Stimulated activated CD4-positive, alpha-beta T cell treated with anti-CD3 and anti-CD28 coated beads, Interleukin-4, amount 100 ng/mL, for 4 hours (primary cell): ENCODE measurements around the gene RRP7A.
"Not testable (repeated sequence)": the region's sequence is repeated elsewhere in the genome, so short reads cannot be mapped to it uniquely, and the experiment has no call there.

Experiments used
- DNase-seq, 2 experiments: peaks; one replicate each; pipeline ENCODE4 v3.0.0-alpha.2; 2020

RRP7A gene

DNA sequence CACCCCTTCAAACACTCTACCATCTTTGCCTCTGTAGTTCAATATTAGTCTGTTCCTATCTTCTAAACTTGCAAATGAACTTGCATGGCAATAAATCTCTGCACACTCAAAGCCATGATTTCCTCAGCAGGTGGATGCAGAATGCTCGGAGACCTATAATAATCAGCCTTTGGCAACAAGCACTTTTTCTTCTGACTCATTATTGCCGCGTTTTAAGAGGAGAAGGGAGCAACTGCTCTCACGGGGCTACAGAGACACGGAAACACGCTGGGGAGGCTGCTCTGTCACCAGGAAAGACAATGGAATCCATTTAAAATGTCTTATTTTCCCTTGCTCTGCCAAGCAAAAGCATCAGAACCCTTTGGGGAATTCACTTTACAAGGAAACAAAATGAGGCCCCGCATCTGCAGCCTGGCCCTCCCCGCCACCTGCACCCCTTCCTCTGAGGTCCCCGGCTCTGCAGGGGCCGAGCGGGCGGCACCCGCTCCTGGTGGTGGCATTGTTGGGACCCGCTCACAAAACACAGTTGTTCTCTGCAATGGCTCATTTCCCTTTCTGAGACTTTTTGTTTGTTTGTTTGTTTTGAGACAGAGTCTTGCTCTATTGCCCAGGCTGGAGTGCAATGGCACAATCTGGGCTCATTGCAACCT, 15.6 kb upstream of the RRP7A start:
- DNase-seq: not testable (repeated sequence)

DNA sequence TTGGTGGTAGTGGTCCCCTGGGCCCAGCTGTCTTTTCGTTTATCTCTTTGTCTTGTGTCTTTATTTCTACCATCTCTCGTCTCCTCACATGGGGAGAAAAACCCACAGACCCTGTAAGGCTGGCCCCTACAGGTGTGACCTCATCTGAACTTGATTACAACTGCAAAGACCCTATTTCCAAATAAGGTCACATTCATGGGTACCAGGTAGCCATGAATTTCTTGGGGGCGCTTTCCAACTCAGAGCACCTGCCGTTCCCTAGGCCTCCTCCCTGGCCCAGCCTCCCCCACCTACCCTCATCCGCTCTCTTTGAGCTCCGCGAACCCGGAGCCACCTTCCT, 14.0 kb upstream of the RRP7A start:
- no peak for DNase-seq

DNA sequence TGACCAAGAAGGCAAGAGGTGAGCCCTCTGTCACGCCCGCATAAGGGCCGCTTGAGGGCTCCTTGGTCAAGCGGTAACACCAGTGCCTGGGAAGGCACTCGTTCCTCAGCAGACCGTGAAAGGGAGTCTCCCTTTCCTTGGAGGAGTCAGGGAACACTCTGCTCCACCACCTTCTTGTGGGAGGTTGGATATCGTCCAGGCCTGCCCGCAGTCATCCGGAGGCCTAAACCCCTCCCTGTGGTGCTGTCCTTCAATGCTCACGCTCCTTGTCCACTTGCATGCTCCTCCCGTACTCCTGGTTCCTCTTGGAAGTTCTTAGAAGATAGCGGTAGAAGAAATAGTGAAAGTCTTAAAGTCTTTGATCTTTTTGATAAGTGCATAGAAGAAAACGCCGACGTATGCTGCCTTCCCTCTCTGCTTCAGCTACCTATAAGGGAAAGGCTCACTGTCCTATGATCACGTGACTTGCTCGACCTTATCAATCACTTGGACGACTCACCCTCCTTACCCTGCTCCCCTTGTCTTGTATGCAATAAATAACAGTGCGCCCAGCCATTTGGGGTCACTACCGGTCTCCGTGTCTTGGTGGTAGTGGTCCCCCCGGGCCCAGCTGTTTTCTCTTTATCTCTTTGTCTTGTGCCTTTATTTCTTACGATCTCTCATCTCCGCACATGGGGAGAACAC, 11.9 kb upstream of the RRP7A start:
- DNase-seq: not testable (repeated sequence)

DNA sequence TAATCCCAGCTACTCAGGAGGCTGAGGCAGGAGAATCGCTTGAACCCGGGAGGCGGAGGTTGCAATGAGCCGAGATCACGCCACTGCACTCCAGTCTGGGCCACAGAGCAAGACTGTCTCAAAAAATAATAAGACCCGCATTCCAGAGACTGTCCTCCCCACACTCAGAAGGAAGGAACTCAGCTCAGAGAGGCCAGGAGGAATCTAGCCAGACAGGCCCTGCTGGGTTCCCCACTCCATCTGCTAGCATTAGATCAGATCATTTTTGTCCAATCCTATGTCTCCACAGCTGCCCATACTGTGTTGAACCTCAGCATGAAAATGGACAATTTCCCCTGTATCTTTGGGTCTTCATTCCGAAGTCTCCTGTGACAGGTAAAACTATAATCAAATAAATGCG, 9.8 kb upstream of the RRP7A start:
- DNase-seq: not testable (repeated sequence)

DNA sequence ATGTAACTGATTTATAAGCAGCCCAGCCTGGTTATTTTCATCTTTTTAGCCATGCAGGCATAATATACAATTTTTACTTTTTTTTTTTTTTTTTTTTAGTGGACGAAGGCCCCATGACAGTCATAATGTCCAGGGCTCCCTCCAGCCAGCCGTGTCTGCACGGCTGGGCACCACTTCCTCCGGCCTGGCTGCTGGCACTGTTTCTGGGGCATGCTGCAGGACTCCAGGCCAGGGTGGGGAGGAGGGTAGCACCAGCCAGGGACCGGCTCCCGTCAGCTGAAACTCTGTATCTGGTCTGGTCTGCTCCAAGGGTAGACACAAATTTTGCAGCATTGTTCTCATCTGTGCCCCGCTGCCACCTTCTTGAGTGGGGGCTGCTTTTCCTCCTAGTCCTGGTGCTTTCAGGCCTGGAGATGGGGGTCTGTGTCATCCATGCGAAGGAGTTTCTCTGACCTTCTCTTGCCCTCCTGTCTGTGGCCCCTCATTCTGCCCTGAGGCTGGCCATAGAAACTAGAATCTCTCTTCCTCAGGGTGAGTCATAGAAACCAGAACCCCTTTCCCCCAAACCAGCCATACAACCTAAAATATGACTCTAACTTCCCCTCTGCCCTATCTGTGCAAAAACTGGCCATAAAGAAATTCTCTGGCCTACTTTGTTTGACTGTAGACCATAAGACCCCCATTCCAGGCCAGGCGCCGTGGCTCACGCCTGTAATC, 9.2 kb upstream of the RRP7A start:
- DNase-seq: no peak

DNA sequence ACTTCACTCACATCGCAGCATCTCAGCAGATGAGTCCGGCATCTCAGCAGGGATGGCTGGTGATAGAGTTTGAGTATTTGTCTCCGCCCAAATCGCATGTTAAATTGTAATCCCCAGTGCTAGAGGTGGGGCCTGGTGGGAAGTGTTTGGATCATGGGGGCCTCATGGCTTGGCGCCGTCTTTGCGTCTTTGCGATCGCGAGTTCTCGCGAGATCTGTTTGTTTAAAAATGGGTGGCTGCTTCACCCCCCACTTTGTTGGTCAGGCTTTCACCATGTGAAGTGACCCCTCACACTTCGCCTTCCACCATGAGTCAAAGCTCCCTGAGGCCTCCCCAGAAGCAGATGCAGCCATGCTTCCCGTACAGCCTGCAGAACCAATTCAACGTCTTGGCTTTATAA, 3.0 kb upstream of the RRP7A start:
- DNase-seq: no peak

DNA sequence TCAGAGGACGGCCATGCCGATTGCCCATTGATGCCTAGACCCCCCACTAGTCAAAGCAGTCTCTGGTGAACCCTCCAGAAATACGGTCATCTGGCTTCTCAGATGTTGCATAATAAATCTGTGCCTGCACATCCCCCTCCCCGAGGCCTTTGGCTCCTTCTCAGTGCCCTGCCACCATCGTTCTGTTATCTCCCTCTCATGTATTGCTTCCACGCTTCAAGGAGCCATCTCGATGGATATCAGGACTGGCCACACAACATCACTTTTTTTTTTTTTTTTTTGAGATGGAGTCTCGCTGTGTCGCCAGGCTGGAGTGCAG, 1.6 kb upstream of the RRP7A start:
- DNase-seq: no peak

DNA sequence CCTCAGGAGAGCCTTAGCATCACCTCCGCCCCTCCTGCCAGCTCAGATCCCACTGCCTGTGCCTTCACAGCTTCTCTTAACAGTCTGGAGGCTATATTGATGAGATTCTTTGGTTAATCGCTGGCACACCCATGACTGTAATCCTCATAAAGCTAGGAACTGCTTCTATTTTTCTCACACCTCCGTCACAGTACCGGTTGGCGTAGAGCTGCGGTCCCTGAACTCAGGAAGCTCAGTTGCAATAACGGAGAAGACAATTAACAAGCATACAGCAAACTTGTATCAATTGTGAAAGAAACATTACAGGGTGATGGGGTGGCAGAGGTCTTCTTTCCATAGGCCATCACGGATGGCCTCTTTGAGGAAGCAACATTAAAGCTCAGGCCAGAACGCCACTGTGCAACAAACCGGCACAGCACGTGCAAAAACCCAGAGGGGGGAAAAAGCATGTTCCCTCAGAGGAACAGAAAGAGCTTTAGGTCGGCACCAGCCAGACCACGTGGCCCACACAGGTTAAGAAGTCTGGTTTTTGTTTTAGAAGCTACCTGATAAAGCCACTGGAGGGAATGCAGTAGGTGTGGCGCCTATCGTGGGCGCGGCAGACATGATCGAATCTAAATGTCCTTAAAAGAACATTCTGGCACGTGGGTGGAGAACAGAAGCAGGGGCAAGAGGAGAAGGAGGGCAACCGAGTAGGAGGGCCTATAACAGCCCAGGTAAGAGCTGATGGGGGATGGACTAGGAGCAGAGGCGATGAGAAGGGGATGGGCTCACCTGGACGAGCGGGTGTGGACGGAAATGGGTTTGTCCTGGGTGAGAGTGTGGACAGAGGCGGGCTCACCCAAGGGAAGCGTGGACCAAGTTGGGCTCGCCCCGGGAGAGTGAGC, 715 bp downstream of the RRP7A start:
- DNase-seq: not testable (repeated sequence)

DNA sequence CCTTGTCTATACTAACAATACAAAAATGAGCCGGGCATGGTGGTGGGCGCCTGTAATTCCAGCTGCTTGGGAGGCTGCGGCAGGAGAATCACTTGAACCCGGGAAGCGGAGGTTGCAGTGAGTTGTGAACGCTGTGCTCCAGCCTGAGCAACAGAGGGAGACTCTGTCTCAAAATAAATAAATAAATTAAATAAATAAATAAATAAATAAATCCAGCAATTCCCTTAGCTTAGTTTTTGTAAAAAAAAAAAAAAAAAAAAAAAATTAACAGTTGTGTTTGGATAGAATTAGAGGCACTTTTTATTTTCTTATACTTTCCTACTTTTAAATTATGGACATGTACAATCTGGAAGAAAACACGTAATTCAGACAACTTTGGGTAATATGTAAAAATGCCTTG, 2.5 kb downstream of the RRP7A start:
- DNase-seq: not testable (repeated sequence)

DNA sequence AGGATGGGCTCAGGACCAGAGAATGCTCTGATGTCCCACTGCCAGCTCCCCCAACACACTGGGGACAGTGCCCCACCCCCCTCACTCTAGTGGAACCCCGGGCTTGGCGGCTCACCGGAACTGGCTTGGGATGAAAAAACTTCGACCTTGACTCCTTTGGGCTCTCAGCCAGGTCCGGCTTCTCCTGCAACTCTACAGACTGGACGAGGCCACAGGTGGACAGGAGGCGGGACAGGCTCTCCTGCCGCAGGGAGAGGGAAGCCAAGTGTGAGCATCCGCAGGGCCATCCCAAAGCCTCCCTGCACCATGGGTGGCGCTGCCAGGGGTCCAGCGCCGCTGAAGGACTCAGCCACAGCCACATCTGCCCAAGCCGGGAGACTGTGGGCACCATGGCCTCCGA, 3.7 kb downstream of the RRP7A start:
- DNase-seq: no peak

DNA sequence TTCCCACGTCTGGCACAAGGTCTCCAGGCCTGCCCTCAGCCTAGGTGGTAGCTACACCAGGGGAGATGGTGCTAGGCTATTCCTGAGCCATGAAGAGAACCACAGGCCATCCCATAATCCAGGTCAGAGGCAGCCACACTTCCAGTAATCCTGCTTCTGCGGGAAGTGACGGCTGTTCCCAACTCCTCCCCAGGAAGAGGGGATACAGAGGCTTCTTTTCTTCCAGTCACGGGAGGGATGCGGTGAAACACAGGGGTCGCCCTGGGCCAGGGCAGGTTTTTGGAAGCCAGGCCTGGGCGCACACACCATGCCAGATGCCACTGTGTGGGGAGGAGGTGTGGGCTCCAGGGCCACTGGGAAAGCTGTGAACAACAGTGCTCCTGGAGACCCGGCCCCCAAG, 4.3 kb downstream of the RRP7A start:
- not testable (repeated sequence) for DNase-seq

DNA sequence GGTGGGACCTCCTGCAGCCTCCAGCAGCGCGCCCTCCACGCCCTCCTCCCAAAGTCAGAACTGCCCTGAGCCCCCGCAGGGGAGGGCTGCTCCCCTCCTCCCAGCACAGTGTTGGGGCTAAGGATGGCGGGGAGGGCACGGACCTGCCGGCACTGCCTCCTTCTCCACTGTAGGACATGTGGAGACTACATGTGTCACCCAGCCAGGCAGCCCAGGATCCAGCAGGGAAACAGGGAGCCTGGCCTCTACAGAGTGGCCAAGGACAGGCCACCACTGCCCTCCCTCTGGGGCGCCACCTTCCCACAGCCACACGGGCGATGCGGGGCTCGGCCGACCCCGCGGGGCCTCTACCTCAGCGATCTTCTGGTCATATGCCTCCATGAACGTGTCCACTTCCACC, 5.3 kb downstream of the RRP7A start:
- not testable (repeated sequence) for DNase-seq

DNA sequence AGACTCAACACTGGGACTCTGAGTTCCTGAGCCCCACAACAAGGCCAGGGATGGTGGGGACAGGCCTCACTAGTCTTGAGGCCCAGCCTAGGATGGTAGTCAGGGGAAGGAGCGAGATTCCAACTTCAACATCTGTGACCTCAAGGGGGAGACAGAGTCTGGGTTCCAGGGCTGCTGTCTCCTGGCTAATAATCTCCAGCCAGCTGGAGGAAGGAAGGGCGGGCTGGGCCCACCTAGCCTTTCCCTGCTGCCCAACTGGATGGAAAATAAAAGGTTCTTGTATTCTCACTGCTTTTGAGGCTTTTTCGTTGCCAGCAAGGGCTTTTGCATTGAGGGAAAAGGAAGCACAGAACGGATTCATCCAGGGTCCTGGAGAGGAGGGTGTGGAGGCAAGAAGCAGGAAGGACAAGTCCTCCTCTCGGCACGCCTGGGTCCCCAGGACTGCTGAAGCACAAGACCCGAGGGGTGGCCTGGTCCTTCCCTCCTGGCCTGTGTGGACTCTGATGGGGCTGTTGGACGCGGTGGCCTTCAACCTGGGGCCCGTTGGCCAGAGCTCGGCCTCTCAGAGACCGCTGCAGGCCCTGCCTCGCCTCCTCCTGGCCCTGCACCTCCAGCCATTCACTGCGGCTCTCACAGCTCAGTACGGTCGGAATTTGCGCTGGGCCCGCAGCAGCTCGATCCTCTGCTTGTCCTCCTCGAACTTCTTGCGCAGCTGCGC, 7.2 kb downstream of the RRP7A start:
- DNase-seq: not testable (repeated sequence)

DNA sequence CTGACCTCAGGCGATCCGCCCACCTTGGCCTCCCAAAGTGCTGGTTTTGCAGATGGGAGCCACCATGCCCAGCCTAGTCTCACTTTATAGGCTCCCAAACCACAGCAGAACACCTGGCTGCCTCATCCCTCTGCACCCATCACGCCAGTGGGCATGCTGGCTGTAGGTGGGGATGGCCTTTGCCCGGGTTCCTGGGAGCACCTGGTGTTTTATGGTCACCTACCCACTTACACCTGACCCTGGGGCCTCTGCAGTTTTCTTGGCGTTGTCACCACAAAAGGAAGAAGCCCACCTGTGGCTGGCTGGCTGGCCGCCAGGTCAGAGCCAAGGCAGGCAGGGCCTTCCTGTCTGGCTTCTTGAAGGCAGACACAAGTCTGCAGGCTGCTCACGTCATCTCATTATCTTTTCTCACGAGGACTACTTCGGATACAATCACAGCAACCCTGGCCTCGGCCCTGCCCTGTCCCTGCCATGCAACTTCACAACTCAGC, 8.2 kb downstream of the RRP7A start:
- DNase-seq: no peak

DNA sequence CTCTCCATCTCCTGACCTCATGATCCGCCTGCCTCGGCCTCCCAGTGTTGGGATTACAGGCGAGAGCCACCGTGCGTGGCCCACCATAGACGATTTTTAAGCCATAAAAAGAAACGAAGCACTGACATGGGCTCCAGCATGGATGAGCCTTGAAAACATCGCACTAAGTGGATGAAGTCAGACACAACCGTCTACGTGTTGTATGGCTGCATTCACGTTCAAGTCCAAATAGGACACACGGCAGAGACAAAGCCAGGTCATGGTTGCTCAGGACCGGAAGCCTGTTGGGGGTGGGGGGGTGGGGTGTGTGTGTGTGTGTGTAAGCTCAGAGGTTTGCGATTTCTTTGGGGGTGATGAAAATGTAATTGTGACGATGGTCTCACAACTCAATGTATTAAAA, 10.0 kb downstream of the RRP7A start:
- DNase-seq: no peak

DNA sequence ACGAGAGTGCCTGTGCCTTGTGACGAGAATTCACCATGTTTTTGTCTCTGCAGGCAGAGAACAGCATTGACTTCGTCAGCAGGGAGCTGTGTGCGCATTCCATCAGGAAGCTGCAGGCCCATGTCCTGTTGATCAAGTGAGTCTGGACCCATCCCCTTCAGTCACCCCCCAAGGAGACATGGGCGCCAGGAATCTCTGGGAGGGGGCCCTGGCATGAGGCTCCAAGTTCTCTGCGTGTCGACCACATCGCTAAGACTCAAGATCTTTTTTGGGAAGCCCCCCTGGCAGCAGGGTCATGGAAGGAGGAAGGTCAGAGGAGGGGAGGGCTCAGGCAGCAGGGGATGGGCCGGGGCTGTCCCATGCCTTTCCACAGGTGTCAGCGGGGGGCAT, 10.6 kb downstream of the RRP7A start:
- DNase-seq: not testable (repeated sequence)

DNA sequence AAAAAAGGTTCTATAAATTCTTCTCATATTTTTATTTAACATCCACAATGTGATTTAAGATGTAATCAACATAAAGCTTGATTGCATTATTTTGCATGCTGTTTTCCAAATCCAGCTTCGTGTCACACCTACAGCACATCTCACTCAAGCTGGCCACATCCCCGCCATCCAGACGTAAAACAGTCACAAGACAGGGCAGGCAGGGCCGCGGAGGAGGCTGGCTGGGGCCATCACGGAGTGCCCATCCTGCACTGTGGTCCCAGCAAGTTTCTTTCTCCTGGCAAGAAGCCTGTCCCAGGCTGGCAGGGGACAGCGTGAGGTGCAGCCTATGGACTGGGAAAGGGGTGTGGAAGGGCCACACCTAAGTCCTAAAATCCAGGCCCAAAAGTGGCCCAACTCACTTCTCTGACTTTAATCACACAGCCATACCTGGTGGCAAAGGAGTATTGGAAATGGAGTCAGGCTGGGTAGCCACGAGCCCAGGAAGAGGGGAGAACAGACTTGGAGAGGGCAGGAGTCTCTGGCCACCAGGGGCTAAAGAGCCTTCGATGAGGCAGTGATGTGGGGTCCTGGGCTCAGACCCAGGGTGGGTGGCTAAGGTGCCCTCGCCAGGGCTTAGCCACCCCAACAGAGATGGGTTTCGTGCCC, 11.1 kb downstream of the RRP7A start:
- DNase-seq: not testable (repeated sequence)

DNA sequence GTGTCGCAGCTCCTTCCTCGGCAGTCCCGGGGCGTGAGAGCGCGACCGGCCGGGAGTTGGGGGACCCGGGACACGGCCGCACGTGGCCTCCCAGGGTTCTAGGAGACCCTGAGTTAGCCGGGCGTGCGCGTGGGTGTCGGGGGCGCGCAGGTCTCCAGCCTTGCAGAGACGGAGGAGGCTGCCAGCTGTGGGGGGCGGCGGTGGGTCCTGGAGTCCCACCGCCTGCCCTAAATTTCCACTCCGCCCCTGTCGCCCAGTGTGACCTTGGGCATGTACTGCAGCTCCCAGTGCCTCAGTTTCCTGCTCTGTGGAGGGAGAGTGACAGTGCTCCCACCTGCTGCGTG, 18.8 kb downstream of the RRP7A start:
- DNase-seq: no peak

DNA sequence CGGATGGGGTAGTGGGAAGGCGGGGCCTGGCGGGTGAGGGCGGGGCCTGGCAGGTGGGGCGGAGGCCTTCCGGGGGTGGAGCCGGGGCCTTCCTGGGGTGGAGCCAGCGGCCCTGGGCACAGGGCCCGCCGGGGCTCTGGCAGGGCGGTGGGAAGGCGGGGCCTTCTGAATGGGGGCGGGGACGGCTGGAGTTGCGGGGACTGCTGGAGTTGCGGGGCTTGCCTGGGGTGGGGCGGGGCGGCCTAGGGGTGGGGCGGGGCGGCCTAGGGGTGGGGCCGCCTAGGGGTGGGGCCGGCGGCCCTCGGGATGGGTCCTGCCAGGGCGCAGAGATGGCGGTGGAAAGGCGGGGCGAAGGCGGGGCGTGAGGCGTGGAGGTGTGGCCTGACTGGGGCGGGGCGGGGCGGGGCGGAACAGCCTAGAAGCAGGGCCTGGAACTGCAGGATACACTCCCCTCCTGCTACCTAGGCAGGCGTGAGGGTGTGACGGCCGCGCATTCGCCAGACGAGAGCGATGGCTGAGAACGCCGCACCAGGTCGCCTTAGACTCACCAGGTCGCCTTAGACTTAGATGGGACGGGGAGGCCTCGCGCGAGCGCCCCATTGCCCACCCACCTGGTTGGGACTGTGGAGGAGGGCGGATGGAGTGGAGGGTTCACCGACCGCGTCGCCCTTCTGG, 19.3 kb downstream of the RRP7A start:
- peak; percentile 78 to 79 for DNase-seq

DNA sequence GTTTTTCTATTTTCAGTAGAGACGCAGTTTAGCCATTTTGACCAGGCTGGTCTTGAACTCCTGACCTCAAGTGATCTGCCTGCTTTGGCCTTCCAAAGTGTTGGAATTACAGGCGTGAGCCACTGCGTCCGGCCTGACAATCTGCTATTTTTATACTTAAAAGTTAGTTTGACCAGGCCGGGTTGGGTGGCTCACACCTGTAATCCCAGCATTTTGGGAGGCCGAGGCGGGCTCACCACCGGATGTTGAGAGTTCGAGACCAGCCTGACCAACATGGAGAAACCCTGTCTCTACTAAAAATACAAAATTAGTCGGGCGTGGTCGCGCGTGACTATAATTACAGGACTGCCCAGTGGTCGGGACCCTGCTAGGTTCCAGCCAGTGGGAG, 19.8 kb downstream of the RRP7A start:
- DNase-seq: not testable (repeated sequence)

DNA sequence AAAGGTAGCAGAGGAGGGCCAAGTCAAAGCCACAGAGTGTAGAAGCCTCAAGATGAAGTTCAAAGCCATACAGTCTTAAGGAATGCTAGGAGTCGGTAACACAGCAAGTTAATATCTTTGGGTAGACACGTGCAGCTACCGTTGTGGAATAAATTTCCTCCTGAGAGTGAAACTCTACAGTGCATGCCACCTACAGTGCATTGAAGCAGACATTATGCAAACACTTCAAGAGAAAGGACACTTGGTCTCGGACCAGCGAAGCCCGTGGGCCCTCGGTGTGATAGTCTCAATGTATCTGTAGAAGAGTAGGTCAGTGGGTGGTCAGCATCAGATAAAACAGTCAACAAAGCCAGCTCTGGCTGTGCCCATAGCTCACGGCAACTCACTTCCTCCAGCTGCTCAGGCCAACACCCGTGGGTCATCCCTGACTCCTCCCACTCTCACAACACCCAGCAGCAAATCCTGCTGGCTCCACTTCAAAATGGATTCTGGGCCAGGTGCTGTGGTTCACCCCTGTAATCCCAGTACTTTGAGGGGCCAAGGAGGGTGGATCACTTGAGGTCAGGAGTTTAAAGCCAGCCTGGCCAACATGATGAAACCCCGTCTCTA, 24.0 kb downstream of the RRP7A start:
- DNase-seq: not testable (repeated sequence)
